ENCODE results near the gene RWDD2A.

Gene RWDD2A

GRCh38 chr6:83198486-83199172, 5.5 kb downstream of the RWDD2A start:
- no peak overlapping the region for H3K27ac ChIP-seq (ENCODE audit: insufficient read depth, low read length, poor library complexity, severe bottlenecking)
- H3K4me1 ChIP-seq (ENCODE audit: control insufficient read depth, insufficient read depth, low read length, poor library complexity, severe bottlenecking): no peaks in the 10 kb centered on the region
- DNase-seq: no peak
- no peak overlapping the region for H3K4me3 ChIP-seq (ENCODE audit: insufficient read depth, low read depth, low read length, poor library complexity, severe bottlenecking)
- no peaks in the 10 kb centered on the region for H3K36me3 ChIP-seq (ENCODE audit: control insufficient read depth, insufficient read depth, low read length)
- no peaks in the 10 kb centered on the region for H3K9me3 ChIP-seq (ENCODE audit: control insufficient read depth, low read length)
- no peaks in the 10 kb centered on the region for H3K27me3 ChIP-seq (replicated peaks; ENCODE audit: control insufficient read depth, insufficient read depth, low read length, poor library complexity, severe bottlenecking)

GRCh38 chr6:83199173-83199862, 6.2 kb downstream of the RWDD2A start:
- DNase-seq: no peak
- Histone ChIP-seq H3K9me3 (ENCODE audit: control insufficient read depth, low read length) (no peaks in the 10 kb centered on the region), H3K27me3 (replicated peaks; ENCODE audit: control insufficient read depth, insufficient read depth, low read length, poor library complexity, severe bottlenecking) (no peaks in the 10 kb centered on the region), H3K36me3 (ENCODE audit: control insufficient read depth, insufficient read depth, low read length) (no peaks in the 10 kb centered on the region), H3K4me1 (ENCODE audit: control insufficient read depth, insufficient read depth, low read length, poor library complexity, severe bottlenecking) (no peaks in the 10 kb centered on the region), H3K4me3 (ENCODE audit: insufficient read depth, low read depth, low read length, poor library complexity, severe bottlenecking) (no peak overlapping the region), H3K27ac (ENCODE audit: insufficient read depth, low read length, poor library complexity, severe bottlenecking) (no peak overlapping the region)

- H3K27ac ChIP-seq (ENCODE audit: insufficient read depth, low read length, poor library complexity, severe bottlenecking): no peak overlapping the region
- no peaks in the 10 kb centered on the region for H3K36me3 ChIP-seq (ENCODE audit: control insufficient read depth, insufficient read depth, low read length)
- no peak overlapping the region for H3K4me3 ChIP-seq (ENCODE audit: insufficient read depth, low read depth, low read length, poor library complexity, severe bottlenecking)
- H3K4me1 ChIP-seq (ENCODE audit: control insufficient read depth, insufficient read depth, low read length, poor library complexity, severe bottlenecking): no peaks in the 10 kb centered on the region
- H3K27me3 ChIP-seq (replicated peaks; ENCODE audit: control insufficient read depth, insufficient read depth, low read length, poor library complexity, severe bottlenecking): no peaks in the 10 kb centered on the region
- no peaks in the 10 kb centered on the region for H3K9me3 ChIP-seq (ENCODE audit: control insufficient read depth, low read length)
- no peak for DNase-seq
These were observed 6.7 kb downstream of the RWDD2A start for GRCh38 chr6:83199863-83200225.

GRCh38 chr6:83202031-83202430, 8.9 kb downstream of the RWDD2A start:
- no peak for DNase-seq
- Histone ChIP-seq H3K27ac (ENCODE audit: insufficient read depth, low read length, poor library complexity, severe bottlenecking) (no peak overlapping the region), H3K36me3 (ENCODE audit: control insufficient read depth, insufficient read depth, low read length) (no peaks in the 10 kb centered on the region), H3K9me3 (ENCODE audit: control insufficient read depth, low read length) (no peaks in the 10 kb centered on the region), H3K4me3 (ENCODE audit: insufficient read depth, low read depth, low read length, poor library complexity, severe bottlenecking) (no peak overlapping the region), H3K4me1 (ENCODE audit: control insufficient read depth, insufficient read depth, low read length, poor library complexity, severe bottlenecking) (no peaks in the 10 kb centered on the region), H3K27me3 (replicated peaks; ENCODE audit: control insufficient read depth, insufficient read depth, low read length, poor library complexity, severe bottlenecking) (no peaks in the 10 kb centered on the region)

- no peak overlapping the region for H3K27ac ChIP-seq (ENCODE audit: insufficient read depth, low read length, poor library complexity, severe bottlenecking)
- no peak overlapping the region for H3K4me3 ChIP-seq (ENCODE audit: insufficient read depth, low read depth, low read length, poor library complexity, severe bottlenecking)
- no peaks in the 10 kb centered on the region for H3K27me3 ChIP-seq (replicated peaks; ENCODE audit: control insufficient read depth, insufficient read depth, low read length, poor library complexity, severe bottlenecking)
- no peaks in the 10 kb centered on the region for H3K9me3 ChIP-seq (ENCODE audit: control insufficient read depth, low read length)
- H3K36me3 ChIP-seq (ENCODE audit: control insufficient read depth, insufficient read depth, low read length): no peaks in the 10 kb centered on the region
- no peaks in the 10 kb centered on the region for H3K4me1 ChIP-seq (ENCODE audit: control insufficient read depth, insufficient read depth, low read length, poor library complexity, severe bottlenecking)
- peak in 2 of 3 donors; percentile 5 to 26 for DNase-seq
These were observed 22.2 kb downstream of the RWDD2A start for GRCh38 chr6:83215131-83216047.

GRCh38 chr6:83216806-83217205, 23.6 kb downstream of the RWDD2A start:
- Histone ChIP-seq H3K27me3 (replicated peaks; ENCODE audit: control insufficient read depth, insufficient read depth, low read length, poor library complexity, severe bottlenecking) (no peaks in the 10 kb centered on the region), H3K9me3 (ENCODE audit: control insufficient read depth, low read length) (no peaks in the 10 kb centered on the region), H3K4me1 (ENCODE audit: control insufficient read depth, insufficient read depth, low read length, poor library complexity, severe bottlenecking) (no peaks in the 10 kb centered on the region), H3K27ac (ENCODE audit: insufficient read depth, low read length, poor library complexity, severe bottlenecking) (no peak overlapping the region), H3K4me3 (ENCODE audit: insufficient read depth, low read depth, low read length, poor library complexity, severe bottlenecking) (no peak overlapping the region), H3K36me3 (ENCODE audit: control insufficient read depth, insufficient read depth, low read length) (no peaks in the 10 kb centered on the region)
- DNase-seq: no peak

GRCh38 chr6:83218646-83219045, 25.5 kb downstream of the RWDD2A start:
- no peaks in the 10 kb centered on the region for H3K9me3 ChIP-seq (ENCODE audit: control insufficient read depth, low read length)
- H3K4me3 ChIP-seq (ENCODE audit: insufficient read depth, low read depth, low read length, poor library complexity, severe bottlenecking): no peak overlapping the region
- H3K27ac ChIP-seq (ENCODE audit: insufficient read depth, low read length, poor library complexity, severe bottlenecking): no peak overlapping the region
- H3K36me3 ChIP-seq (ENCODE audit: control insufficient read depth, insufficient read depth, low read length): no peaks in the 10 kb centered on the region
- H3K27me3 ChIP-seq (replicated peaks; ENCODE audit: control insufficient read depth, insufficient read depth, low read length, poor library complexity, severe bottlenecking): no peaks in the 10 kb centered on the region
- H3K4me1 ChIP-seq (ENCODE audit: control insufficient read depth, insufficient read depth, low read length, poor library complexity, severe bottlenecking): no peaks in the 10 kb centered on the region
- no peak for DNase-seq

- Histone ChIP-seq H3K9me3 (ENCODE audit: control insufficient read depth, low read length) (no peaks in the 10 kb centered on the region), H3K4me3 (ENCODE audit: insufficient read depth, low read depth, low read length, poor library complexity, severe bottlenecking) (no peak overlapping the region), H3K27ac (ENCODE audit: insufficient read depth, low read length, poor library complexity, severe bottlenecking) (no peak overlapping the region), H3K4me1 (ENCODE audit: control insufficient read depth, insufficient read depth, low read length, poor library complexity, severe bottlenecking) (no peaks in the 10 kb centered on the region), H3K27me3 (replicated peaks; ENCODE audit: control insufficient read depth, insufficient read depth, low read length, poor library complexity, severe bottlenecking) (no peaks in the 10 kb centered on the region), H3K36me3 (ENCODE audit: control insufficient read depth, insufficient read depth, low read length) (no peaks in the 10 kb centered on the region)
- no peak for DNase-seq
These were observed 27.0 kb downstream of the RWDD2A start for GRCh38 chr6:83220121-83220520.

GRCh38 chr6:83221276-83221675, 28.1 kb downstream of the RWDD2A start:
- no peak for DNase-seq
- H3K36me3 ChIP-seq (ENCODE audit: control insufficient read depth, insufficient read depth, low read length): no peaks in the 10 kb centered on the region
- H3K4me3 ChIP-seq (ENCODE audit: insufficient read depth, low read depth, low read length, poor library complexity, severe bottlenecking): no peak overlapping the region
- no peaks in the 10 kb centered on the region for H3K4me1 ChIP-seq (ENCODE audit: control insufficient read depth, insufficient read depth, low read length, poor library complexity, severe bottlenecking)
- no peaks in the 10 kb centered on the region for H3K27me3 ChIP-seq (replicated peaks; ENCODE audit: control insufficient read depth, insufficient read depth, low read length, poor library complexity, severe bottlenecking)
- H3K9me3 ChIP-seq (ENCODE audit: control insufficient read depth, low read length): no peaks in the 10 kb centered on the region
- H3K27ac ChIP-seq (ENCODE audit: insufficient read depth, low read length, poor library complexity, severe bottlenecking): no peak overlapping the region
